ENCODE data around the gene GRAMD1C. TPM values are rescaled to one million over a fixed set of nuclear protein-coding genes. Genes with fewer than 3 reads are reported as not detected.
A peak's percentile ranks its signal among the peaks of the same experiment; 100 is the strongest.

Gene GRAMD1C
- total RNA-seq, 6 experiments from 2014 or later = 5.6 to 7.0 (median 6.3) TPM

DNA sequence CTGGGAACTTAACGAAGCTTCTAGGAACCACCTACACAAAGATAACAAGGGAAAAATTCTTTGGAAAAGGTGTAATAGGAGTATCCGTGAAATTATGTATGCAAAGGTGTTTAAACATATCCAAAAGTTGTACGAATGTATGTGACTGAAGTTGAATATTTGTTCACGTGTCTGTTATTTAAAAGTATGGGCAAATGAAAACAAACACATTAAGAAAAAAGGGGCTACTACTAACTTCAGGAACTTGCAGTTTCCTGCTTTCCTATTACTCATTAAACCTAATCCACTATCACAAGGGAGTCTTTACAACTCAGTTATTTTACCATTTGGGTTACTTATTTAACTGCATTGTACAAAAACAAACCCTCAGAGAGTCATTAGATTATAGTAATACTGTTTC is 33.9 kb upstream of the GRAMD1C start:
- Mint-ChIP-seq H3K9me3 (no peaks in the 10 kb centered on the region), H3K36me3 (ENCODE audit: low read depth) (peaks cover 10% of the 10 kb centered on the region), H3K4me1 (ENCODE audit: low read depth) (no peaks in the 10 kb centered on the region), H3K27me3 (ENCODE audit: insufficient read depth) (no peaks in the 10 kb centered on the region; the same call in 1 of the 2 replicates), H3K4me3 (no peak overlapping the region), H3K27ac (no peak overlapping the region)
- TF ChIP-seq, protein P1, sequence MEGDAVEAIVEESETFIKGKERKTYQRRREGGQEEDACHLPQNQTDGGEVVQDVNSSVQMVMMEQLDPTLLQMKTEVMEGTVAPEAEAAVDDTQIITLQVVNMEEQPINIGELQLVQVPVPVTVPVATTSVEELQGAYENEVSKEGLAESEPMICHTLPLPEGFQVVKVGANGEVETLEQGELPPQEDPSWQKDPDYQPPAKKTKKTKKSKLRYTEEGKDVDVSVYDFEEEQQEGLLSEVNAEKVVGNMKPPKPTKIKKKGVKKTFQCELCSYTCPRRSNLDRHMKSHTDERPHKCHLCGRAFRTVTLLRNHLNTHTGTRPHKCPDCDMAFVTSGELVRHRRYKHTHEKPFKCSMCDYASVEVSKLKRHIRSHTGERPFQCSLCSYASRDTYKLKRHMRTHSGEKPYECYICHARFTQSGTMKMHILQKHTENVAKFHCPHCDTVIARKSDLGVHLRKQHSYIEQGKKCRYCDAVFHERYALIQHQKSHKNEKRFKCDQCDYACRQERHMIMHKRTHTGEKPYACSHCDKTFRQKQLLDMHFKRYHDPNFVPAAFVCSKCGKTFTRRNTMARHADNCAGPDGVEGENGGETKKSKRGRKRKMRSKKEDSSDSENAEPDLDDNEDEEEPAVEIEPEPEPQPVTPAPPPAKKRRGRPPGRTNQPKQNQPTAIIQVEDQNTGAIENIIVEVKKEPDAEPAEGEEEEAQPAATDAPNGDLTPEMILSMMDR (IDR thresholded peaks at IDR 0.05) = no peak
- no peak for DNase-seq

DNA sequence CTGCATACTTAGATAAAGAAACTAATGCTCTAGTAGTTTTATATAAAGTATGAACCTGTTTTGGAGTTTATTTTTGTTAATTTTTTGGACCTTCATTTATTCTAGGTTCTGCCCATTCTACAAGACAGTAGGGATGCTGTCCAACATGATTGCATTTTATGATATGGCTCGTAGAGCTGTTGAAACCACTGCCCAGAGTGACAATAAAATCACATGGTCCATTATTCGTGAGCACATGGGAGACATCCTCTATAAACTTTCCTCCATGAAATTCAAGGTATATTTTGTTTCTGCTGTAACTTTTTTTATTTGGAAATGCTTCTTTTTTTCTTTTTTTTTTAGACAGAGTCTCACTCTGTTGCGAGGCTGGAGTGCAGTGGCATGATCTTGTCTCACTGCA is 33.3 kb upstream of the GRAMD1C start:
- TF ChIP-seq, protein P1 (IDR thresholded peaks at IDR 0.05) = no peak
- no peaks in the 10 kb centered on the region; the same call in 1 of the 2 replicates for H3K27me3 Mint-ChIP-seq (ENCODE audit: insufficient read depth)
- no peak for DNase-seq
- no peaks in the 10 kb centered on the region for H3K9me3 Mint-ChIP-seq
- H3K4me1 Mint-ChIP-seq (ENCODE audit: low read depth) = no peaks in the 10 kb centered on the region
- H3K36me3 Mint-ChIP-seq (ENCODE audit: low read depth) = peaks cover 9% of the 10 kb centered on the region
- H3K27ac Mint-ChIP-seq = no peak overlapping the region
- no peak overlapping the region for H3K4me3 Mint-ChIP-seq

DNA sequence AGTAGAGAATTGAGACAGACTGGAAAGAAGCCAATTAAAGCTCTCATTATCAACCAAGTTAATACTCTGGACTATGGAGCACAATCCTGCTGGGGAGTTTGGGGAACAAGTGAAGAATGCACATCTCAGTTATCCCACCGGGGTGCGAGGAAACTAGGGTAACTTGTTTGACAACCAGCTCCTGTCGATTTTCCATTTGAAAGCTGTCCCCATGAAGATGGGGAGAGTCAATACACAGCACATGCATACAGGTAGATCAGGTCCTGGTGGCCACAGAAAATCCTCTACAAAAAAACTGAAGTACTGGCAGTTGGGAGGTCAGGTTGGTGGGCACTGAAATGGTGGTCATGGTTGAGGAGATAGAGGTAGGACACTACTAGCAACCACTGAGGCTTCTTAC is 25.7 kb upstream of the GRAMD1C start:
- TF ChIP-seq, protein P1 (IDR thresholded peaks at IDR 0.05) = no peak
- Mint-ChIP-seq H3K4me3 (no peak overlapping the region), H3K27ac (no peak overlapping the region), H3K4me1 (ENCODE audit: low read depth) (no peaks in the 10 kb centered on the region), H3K36me3 (ENCODE audit: low read depth) (peaks cover 23% of the 10 kb centered on the region; the same call in 1 of the 2 replicates), H3K27me3 (ENCODE audit: insufficient read depth) (no peaks in the 10 kb centered on the region), H3K9me3 (no peaks in the 10 kb centered on the region)
- no peak for DNase-seq

DNA sequence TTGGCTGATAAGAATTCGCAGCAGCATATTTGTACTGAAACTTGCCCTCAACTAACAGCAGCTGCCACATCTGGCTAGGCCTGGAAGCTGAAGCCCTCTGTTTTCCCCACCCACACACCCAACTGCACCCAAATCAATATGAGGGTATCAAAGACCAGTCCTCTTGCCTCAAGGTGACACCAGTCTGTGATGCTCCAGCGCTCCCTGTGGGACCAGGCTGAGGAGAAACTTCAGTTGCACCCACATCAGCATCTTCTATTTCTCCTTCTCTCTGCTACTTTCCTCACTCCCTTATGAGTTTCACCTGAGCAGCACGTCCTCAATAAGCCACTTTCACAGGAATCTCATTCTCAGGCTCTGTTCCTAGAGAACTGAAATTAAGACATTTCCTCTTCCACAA is 18.7 kb upstream of the GRAMD1C start:
- peaks cover 4% of the 10 kb centered on the region for H3K4me1 Mint-ChIP-seq (ENCODE audit: low read depth)
- no peak overlapping the region for H3K27ac Mint-ChIP-seq
- H3K27me3 Mint-ChIP-seq (ENCODE audit: insufficient read depth) = no peaks in the 10 kb centered on the region; the same call in 1 of the 2 replicates
- DNase-seq = no peak
- TF ChIP-seq, protein P1 (IDR thresholded peaks at IDR 0.05) = no peak
- H3K36me3 Mint-ChIP-seq (ENCODE audit: low read depth) = no peaks in the 10 kb centered on the region
- no peaks in the 10 kb centered on the region for H3K9me3 Mint-ChIP-seq
- H3K4me3 Mint-ChIP-seq = no peak overlapping the region

DNA sequence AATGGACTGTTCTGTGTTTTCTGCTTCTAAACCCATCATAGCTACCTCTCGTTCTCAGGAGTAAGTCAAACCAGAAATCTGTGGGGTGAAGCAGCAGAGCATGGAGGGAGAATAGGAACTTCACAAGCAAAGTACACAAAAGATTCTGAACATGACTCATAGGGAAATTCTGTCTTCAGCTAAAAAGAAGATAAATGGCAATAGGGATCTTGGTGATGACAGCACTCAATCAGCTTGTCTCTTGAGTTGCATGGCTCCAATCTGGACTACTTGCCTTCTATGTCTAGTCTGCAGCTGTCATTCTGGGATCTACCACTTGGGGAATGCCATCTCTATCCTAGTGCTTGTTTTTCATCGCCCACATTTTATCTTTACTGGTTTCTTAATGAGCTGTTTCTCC is 13.5 kb upstream of the GRAMD1C start:
- TF ChIP-seq, protein P1 (IDR thresholded peaks at IDR 0.05) = peak; percentile 54
- no peak overlapping the region for H3K27ac Mint-ChIP-seq
- no peaks in the 10 kb centered on the region for H3K9me3 Mint-ChIP-seq
- H3K4me1 Mint-ChIP-seq (ENCODE audit: low read depth) = peaks cover 25% of the 10 kb centered on the region
- no peak overlapping the region for H3K4me3 Mint-ChIP-seq
- no peaks in the 10 kb centered on the region; the same call in none of the 2 replicates for H3K27me3 Mint-ChIP-seq (ENCODE audit: insufficient read depth)
- no peaks in the 10 kb centered on the region for H3K36me3 Mint-ChIP-seq (ENCODE audit: low read depth)
- no peak for DNase-seq

DNA sequence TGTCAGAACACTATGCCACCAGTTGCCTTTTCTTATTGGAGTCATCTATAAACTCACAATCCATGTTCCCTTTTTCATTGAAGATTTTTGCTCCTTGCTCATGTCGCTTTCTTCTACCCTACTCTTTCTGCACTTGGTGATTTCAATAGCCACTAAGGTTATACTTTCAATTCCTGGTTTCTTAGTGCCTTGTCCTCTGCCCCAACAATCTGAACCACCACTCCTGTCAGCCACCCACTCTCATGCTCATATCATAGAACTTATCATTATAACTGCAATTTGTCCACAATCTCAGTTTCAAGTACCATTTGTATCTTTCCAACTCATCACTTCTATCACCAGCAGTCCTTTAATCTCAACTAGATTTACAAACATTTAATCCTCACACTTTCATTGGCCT is 10.0 kb upstream of the GRAMD1C start:
- Mint-ChIP-seq H3K4me1 (ENCODE audit: low read depth) (peaks cover 52% of the 10 kb centered on the region), H3K27ac (no peak overlapping the region)

More for the DNA sequence above, 10.0 kb upstream of the GRAMD1C start:
- TF ChIP-seq, protein P1 (IDR thresholded peaks at IDR 0.05) = no peak
- DNase-seq = no peak
- no peak overlapping the region for H3K4me3 Mint-ChIP-seq
- H3K27me3 Mint-ChIP-seq (ENCODE audit: insufficient read depth) = no peaks in the 10 kb centered on the region; the same call in 1 of the 2 replicates
- no peaks in the 10 kb centered on the region for H3K9me3 Mint-ChIP-seq
- H3K36me3 Mint-ChIP-seq (ENCODE audit: low read depth) = no peaks in the 10 kb centered on the region

Measured in HFFc6 (cell line).